Renal pelvis (tissue), 12 donors: Measurements from ENCODE around the gene SEC14L6. TPM values are rescaled to one million over a fixed set of nuclear protein-coding genes. Genes with fewer than 3 reads are reported as not detected.
A peak's percentile ranks its signal among the peaks of the same experiment; 100 is the strongest.
"Not testable (repeated sequence)": the region's sequence is repeated elsewhere in the genome, so short reads cannot be mapped to it uniquely, and the experiment has no call there.

Source experiments
- DNase-seq: peaks from one replicate; pipeline ENCODE4 v3.0.0-alpha.2; 2013
- long read RNA-seq, 16 experiments: transcript quantifications; one replicate each; lab custom pipeline, GENCODE V29; 2026
- polyA plus RNA-seq, 3 donors: library from polyadenylated mRNA; unstranded; fragments of 120-200 nt; gene quantifications; one replicate each; pipeline ENCODE4 v1.2.1, GENCODE V29; 2013; ENCODE audit not compliant: insufficient read length in 3 of 3

Gene SEC14L6
- 10 to 100 TPM in 2 of 3 donors, 1 to 10 TPM in 1; 7.8 to 16.3 (median 11.0) TPM for polyA plus RNA-seq
- long read RNA-seq, donor 1: 0 reads
- long read RNA-seq, donor 2: 0 reads
- long read RNA-seq, donor 3: 0 reads
- long read RNA-seq, donor 4: 0 reads
- long read RNA-seq, donor 5: 0 reads
- long read RNA-seq, donor 6: 0 reads
- long read RNA-seq, donor 7: 0 reads
- long read RNA-seq, donor 8: 0 reads
- long read RNA-seq, donor 9: 0 reads
- long read RNA-seq, donor 10, partial matches to known transcripts: 6 of 6 reads
- long read RNA-seq, donor 10, other reads (novel, unspliced or antisense): 0 of 6 reads
- long read RNA-seq, donor 11: 0 reads
- long read RNA-seq, donor 12: 0 reads
- long read RNA-seq, donor 13: 0 reads
- long read RNA-seq, donor 14: 0 reads
- long read RNA-seq, donor 15: 0 reads
- long read RNA-seq, donor 16: 0 reads

DNA sequence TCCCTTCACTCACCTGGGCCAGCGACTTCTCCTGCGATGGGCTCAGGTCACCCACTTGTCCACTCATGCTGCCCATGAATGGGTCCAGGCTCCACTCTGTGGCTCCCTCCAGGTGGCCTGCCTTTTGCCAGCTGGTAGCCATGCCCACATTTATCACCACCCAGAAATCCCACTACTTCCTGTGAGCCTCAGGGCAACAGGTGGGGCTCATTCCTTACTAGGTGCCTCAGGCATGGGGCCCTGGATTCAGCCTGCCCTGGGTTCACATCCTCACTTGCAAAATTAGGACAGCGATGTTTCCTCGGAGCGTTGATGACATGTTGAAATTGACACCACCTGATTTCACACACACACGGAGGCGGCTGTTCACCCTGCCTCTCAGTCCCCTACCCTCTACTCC lies at the start of gene SEC14L6:
Gene SEC14L6, minus strand, starts transcription at position 126 of the 400 bp plus-strand sequence. Its CDS starts 59 bp downstream, at position 67.
- DNase-seq: no peak

DNA sequence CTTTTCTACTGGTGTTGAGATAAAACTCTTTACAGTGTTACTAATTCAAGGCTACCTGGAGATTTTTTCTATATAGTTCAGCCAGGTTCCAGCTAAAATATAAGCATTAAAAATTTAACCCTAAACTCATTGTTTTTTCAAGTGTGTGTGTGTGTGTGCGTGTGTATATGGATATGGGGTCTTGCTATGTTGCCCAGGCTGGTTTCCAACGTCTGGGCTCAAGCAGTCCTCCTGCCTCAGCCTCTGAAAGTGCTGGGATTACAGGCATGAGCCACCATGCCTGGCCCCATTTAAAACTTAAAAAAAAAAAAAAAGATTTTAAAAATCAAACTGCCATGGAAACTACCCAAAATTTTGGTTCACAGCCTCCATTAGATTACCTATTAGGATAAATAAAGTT lies 49.7 kb upstream of the SEC14L6 start:
- no peak for DNase-seq

DNA sequence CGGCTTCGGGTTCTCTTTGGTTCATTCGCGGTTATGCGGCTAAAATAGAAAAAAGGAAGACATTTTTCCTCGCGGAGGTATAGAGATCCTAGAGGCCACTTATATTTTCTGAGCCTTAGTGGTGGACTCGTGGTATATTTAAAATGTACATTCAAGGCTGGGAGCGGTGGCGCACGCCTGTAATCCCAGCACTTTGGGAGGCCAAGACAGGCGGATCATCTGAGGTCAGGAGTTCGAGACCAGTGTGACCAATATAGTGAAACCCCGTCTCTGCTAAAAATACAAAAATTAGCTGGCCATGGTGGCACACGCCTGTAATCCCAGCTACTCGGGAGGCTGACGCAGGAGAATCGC lies 45.8 kb upstream of the SEC14L6 start:
- not testable (repeated sequence) for DNase-seq

DNA sequence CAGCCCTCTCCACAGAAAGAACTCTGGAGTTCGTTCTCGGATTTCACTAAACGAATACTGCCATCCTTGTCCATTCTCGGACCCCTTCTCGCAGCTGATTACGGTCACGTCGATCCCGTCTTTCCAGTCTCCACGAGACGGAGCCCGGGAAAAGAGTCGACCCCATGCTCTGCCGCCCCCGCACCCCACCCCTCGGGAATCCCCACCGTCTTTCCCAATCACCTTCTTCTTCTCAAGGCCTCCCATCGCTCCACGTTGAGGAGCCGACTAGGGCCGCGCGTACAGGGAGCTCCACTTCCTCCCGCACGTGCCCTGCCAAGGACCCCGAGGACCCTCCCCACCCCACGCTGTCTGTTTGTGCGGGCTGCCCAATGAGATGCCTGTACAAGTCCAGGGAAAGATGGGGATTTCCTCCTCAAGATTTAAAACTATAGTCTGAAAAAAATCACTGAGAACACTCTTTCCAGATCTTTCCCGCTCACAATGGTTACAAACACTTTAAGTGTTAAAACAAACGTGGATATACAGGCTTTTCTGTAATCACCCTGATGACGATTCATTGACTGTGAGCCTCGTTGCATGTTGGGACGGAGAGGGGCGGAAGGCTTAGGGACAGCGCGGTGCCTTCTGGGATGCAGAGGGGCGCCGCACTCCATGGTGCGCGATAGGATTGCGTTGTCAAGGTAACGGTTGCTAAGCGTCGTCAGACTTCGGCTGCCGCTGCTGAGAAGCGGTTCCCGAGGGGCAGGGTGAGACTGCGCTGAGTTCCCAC lies 45.2 kb upstream of the SEC14L6 start, which contains the start of gene PES1:
Gene PES1, minus strand, starts transcription at position 323 of the 772 bp plus-strand sequence. Its CDS starts 77 bp downstream, at position 246.
- peak; percentile 98 for DNase-seq

DNA sequence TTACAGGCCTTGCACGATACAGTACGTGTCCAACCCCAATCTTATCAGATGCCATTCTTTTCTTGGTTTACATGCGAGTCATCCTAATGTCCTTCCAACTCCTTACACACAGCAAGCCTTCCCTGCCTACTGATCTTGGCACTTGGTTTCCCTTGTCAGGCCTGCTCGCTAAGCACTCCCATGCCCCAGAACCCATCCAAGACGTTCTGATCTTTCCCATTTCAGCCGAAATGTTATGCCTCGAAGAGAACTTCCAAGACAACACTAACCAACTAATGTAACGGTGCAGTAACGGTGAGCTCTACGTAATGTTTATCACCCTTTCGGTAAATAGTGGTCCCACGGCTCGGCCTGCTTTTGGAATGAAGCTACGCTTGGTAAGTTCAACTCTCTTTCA lies 44.6 kb upstream of the SEC14L6 start:
- no peak for DNase-seq

DNA sequence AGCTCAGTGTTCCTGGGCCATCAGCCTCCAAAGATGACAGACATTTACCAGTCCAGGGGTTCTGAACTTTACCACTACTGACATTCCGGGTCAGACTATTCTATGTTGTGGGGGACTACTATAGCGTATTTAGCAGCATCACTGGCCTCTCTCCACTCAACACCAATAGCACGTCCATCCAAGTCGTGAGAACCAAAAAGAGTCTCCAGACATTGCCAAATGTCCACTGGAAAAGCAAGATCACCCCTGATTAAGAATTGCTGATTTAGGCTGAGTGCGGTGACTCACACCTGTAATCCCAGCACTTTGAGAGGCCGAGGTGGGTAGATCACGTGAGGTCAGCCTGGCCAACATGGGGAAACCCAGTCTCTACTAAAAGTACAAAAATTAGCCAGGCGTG lies 39.9 kb upstream of the SEC14L6 start:
- no peak for DNase-seq

DNA sequence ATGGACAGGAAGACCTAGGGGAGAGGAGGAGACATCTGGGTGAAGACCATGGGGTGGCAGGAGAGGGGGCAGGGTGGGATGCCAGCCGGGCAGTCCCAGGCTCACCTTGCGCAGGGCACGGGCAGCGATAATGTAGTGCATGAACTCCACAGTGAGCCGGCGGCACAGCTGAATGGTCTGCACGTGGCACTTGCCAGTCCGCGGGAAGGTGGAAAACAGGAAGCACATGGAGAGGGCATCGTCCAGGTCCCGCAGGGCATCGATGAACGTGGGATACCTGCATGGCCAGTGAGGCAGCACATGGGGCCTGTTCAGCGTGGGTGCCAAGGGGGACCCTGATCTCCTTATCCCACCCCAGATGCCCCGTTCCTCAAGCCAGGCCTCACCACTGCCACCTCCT lies 37.9 kb upstream of the SEC14L6 start:
- no peak for DNase-seq

DNA sequence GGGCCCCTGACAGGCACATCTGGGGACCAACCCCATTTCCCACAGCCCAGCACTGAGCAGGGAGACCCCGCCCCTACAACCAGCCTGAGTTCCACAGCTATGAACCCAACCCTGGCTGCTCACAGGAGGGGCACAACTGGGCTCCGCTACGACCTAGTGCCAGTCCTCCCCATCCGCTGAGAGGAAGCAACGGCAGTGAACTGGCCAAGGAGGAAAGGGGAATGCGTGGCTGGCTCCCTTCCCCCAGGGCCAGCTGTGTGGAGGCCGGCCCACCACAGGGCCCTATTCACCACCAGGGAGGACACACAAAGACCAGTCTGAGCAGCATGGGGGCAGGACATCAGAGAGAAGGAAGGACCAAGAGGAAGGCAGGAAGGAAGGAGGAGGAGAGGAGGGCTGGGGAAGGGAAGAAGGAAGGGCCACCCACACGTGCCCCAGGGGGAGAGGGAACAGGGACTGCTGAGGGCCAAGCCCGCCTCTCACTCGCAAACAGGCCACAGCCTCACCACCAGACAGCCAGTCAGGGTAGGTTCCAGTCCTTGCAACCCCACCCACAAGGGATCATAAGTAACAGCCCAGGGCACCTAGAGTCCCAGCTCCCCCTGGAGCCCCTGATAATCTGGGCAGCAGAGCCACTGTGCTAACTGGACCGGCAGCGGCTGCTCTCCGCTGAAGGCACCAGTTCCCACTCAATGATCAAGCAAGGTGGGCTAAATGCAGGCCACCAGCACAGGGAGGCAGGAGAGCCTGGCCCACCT lies 36.4 kb upstream of the SEC14L6 start:
- no peak for DNase-seq

DNA sequence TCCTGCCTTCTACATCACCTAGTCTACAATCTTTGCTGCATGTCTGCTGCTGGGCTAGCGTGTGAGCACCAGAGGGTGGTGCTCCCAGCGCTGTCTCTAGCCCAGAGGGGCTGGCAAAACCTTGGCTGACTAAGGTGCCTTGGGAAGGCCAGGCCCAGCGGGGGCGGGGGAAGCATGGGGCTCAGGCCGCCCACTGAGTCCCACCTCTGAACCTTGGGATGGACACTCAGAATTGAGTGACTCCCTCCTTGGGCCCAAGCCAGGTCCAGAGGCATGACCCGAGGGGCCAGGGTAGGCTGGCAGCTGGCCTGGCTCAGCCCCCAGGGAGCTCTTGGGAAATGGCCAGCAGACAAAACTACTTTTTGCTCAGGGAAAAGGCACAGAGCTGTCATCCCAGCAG lies 35.5 kb upstream of the SEC14L6 start:
- DNase-seq: no peak

DNA sequence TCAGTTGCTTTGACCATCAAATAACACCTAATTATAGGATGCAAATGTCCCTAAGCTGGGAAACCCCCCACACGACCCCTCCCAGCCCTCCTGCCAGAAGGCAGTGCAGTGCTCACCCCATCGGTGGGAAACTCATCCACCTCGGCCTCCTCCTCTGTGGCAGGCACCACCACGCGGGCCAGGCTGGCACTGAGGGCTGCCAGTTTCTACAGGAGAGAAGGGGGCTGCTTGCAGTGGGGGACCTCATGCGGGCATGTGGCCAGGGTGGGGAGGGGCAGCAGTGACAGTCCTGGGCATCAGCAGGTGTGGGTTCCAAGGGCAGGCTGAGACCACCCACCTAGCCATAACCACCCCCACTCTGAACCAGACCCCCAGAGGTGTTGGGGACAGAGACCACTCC lies 34.4 kb upstream of the SEC14L6 start:
- no peak for DNase-seq

DNA sequence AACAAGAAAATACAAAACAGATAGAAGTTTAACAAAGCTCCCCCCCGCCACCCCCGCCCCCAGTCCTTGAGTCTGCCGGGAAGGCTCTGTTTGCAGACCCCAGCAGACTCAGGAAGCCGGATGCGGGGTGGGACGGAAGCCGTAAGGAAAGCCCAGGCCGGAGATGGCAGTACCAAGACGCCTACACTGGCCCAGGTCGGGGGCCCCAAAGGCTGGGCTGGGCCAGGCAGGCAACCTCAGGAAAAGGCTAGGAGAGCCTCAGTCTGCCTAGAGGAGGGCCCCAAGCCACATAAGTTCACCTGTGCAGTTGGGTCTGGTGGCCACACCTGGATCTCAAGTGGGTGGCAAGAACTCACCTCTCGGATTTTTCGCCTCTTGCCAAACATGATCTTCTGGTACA lies 31.9 kb upstream of the SEC14L6 start:
- DNase-seq: no peak

DNA sequence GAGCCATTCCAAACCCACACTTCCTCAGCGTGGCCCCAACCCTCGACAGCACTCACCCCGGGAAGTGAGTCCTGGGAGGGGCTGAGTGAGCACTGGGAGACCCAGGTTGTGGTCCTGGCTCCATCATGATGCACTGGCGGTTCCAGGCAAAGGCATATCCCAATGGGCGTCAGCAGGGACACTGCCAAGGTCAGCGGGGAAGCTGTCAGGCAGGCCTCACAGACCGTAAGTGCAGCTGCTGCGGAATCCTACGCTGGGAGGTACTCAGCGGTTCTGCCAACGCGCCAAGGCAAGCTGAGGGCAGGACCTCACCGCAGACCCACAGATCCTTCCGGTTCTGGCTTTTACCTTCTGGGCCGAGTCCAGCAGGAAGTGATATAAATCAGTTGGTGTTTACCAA lies 29.3 kb upstream of the SEC14L6 start:
- no peak for DNase-seq

DNA sequence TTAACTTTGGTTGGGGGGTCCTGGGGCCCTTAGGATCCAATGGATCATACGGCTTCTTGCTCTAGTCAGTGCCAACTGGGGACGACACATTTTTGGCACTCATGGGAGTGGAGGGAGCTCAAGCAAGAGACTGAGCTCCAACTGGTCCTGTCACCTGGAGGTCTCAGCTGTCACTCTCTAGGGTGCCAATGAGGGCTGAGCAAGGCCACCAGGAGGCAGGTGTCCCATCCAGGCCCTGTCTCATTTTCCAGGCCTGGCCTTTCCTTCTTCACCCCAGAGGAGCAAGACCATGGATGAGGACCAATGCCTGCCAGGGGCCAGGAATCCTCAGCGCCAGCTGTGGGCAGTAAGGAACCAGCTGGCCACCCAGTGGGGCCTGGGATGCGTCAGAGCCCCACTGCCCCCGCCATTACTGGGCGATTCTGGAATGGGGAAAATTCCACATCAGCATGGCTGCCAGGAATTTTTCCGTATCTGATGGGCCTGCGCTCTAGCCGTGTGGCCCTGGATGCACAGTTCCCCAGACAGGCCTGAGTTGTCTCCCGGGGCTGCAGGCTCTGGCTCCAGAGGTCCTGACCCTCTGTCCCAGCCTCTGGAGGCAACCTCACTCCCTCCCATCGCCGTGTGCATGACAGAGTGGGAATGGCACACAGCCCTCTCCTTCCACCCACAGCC lies 28.6 kb upstream of the SEC14L6 start:
- DNase-seq: no peak

DNA sequence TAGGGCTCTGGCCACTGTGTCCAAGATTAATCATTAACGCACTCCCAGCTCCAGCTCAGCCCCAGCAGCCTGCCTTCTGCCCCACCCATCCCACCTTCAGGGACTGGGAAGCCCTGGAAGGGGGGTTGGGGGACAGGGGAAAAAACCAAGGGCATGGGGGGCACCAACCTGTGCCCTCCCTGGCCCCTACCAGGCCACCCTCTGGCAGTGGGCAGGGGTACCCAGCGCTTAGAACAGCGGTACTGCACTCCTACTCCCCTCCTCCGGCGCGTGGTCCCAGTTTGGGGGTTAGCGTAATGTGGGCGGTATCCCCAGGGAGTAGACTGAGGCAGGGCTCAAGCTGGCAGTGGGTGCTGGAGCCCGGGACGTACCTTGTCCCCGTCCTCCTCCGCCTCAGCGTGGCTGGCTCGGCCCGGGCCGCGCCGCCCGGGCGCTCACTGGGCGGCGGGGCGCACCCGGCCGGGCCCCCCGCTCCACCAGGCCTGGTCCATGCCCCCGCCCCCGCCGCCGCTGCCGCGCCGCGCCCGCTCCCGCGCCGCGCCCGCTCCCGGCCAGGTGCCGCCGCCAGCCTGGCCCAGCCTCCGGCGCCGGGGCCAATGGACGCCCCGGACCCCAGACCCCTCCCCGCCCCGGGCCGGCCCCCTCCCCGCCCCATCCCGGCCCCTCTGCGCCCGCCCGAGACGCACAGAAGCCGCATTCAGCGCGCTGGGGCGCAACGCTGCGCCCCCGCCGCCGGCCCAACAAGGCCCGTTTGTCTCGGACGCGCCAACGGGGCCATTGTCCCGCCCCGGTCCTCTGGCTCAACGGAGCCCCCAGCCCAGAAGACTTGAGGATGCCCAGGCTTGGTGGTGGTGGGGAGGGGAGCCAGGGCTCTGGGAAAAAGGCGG lies 27.8 kb upstream of the SEC14L6 start, which contains the start of gene GAL3ST1:
Gene GAL3ST1, minus strand, starts transcription at position 571 of the 887 bp plus-strand sequence. CDS start 17,273 bp downstream, outside the sequence.
- peak; percentile 41 for DNase-seq

DNA sequence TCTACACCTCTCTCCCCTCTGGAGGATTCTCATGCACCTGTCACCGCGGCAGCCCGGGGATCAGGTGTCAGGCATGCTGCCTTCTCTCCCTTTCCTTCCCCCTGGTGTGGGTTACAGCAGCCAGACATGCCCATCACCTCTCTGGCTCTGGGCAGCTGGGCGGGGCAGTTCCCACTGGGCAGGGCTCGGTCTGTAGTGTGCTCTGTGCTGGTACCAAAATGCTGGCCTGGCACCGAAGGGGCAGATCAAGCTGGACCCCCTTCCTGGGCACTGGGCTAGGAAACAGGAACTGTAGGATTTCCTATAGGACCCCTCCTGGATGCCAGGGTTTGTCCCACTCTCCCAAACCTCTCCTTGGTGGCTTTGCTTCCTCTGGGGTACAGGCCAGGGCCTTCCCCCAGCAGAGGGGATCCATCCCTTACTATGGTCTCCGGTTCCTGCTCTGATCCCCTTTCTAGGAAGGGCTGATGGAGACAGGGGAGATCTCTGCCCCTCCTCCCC lies 27.1 kb upstream of the SEC14L6 start:
- DNase-seq: peak; percentile 33

DNA sequence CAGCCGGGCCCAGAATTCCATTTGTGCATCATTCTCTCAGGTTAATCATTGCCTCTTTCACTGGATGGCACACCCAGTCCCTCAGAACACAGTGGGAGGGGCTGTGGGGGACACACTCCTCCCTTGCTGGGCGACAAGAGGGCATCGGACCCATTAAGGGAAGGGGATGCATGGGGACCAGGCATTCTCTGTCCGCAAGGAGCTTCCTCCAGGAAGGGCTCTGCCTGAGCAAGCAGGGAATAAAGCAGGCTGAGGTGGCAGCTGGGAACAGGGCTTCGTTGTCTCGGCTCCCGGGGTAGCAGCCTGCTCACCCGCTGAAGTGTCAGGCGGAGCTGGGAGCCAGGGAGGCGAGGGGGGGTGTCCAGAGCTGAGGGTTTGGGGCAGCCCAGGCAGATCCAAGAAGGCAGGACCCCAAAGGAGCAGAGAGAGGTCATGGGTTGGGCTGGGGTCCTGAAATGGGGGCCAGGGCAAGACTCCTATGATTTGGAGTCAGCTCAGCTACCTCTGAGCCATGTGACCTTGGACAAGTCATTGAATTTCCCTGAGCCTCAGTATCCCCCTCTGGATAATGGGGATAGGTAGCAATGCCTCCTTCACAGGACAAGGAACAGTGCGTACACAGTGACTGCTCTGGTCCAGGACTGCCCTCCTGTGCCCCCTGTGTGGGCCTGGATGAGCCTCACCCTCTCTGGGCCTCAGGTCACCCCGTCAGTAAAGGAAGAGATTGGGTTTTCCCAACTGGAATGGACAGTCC lies 26.5 kb upstream of the SEC14L6 start:
- peak; percentile 19 for DNase-seq

DNA sequence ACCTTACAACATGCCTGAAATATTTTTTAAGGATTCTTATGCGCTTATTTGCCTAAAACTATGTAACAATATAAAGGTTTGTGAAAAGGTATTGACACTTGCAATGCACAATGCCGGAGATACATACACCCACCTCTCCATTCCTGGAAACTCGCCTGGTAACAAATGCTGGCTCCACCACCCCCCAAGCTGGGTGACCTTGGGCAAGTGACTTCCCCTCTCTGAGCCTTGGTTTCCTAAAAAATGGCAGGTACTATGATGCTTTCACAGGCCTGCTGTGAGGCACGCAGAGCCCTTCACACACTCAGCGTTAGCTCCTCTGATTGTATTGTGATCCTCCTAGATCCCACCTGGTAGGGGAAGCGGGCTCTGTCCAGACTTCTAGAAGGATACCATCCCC lies 25.7 kb upstream of the SEC14L6 start:
- DNase-seq: no peak

DNA sequence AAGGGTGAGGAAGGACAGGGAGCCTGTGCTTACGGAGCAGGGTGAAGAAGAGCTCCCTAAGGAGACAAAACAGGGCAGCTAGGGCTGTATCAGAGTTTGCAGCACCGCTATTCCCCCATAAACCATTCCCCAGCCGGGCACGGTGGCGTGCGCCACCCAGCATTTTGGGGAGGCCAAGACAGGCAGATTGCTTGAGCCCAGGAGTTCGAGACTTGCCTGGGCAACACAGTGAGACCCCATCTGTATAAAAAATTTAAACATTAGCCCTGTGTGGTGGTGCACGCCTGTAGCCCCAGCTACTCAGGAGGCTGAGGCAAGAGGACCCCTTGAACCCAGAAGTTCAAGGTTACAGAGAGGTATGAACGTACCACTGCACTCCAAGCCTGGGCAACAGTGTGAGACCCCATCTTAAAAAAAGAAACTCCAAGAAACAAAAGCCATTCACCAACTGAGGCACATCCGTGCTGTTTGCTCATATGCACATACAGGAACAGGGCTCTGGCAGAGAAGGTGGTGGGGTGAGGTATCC lies 23.2 kb upstream of the SEC14L6 start:
- DNase-seq: no peak

DNA sequence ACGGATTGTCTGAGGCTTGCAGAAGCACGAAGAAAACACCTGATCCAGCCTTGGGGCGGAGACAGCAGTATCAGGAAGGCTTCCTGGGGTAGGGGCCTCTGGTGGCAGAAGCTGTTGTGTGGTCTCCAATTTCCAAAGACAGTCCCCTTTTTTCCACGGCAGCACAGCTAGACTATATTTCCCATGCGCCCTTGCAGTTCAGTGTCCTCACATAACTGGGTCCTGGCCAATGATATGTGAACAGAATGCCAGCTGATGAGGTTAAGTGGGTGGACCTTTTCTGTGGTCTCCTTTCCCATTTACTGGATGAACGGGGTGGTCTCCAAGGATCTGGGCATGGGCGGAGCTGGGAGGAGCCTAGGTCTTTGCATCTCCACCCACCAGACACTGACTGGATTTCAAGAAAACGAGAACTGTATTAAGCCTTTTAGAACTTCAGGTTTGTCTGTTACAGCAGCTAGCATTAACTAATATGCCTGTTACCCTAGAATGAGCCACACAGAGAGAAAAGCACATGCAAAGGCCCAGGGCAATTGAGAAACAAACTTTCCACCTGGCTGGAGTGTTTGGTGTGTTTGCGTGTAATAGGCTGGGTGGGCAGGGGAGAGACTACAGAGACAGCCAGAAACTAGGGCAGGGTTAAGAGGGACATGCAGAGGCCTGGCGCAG lies 21.7 kb upstream of the SEC14L6 start:
- no peak for DNase-seq
